Left lung (tissue), 10 donors: ENCODE measurements around the gene MGAT5. TPM values are rescaled to one million over a fixed set of nuclear protein-coding genes. Genes with fewer than 3 reads are reported as not detected.
A peak's percentile ranks its signal among the peaks of the same experiment; 100 is the strongest.

Experiments
- ATAC-seq: fragments of 200-7000 bp; cut with Tn5 transposase; one replicate; pipeline ENCODE4 v1.9.1; 2020; ENCODE audit warnings: moderate library complexity
- DNase-seq, 4 donors: peaks; one replicate each; pipeline ENCODE4 v3.0.0-alpha.2; 2013 to 2020
- H3K27ac ChIP-seq, 2 donors: fragments of 200-600 bp; sonication (generic) in 1 of 2; one replicate each; pipeline versions ENCODE4 v1.5.0 to v1.8.0; 2020 to 2021
- H3K27me3 ChIP-seq, 2 donors: fragments of 200-600 bp; sonication (generic) in 1 of 2; one replicate each; pipeline versions ENCODE4 v1.5.0 to v1.8.0; 2020 to 2021
- H3K36me3 ChIP-seq, 2 donors: fragments of 200-600 bp; sonication (generic) in 1 of 2; one replicate each; pipeline versions ENCODE4 v1.5.0 to v1.8.0; 2020 to 2021
- H3K4me1 ChIP-seq, 2 donors: fragments of 200-600 bp; one replicate each; pipeline ENCODE4 v1.8.0; 2021
- H3K4me3 ChIP-seq, 2 donors: fragments of 200-600 bp; sonication (generic) in 1 of 2; one replicate each; pipeline versions ENCODE4 v1.5.0 to v1.8.0; 2020 to 2021; ENCODE audit warnings: mild to moderate bottlenecking in 1 of 2
- H3K9me3 ChIP-seq, 2 donors: fragments of 200-600 bp; sonication (generic) in 1 of 2; one replicate each; pipeline versions ENCODE4 v1.5.0 to v1.8.0; 2020 to 2021
- intact Hi-C, 2 donors: fragments of 100-400 bp; cut with DNase I; formaldehyde crosslinking; loops; one replicate each; pipeline versions ENCODE4 v1.11.2 to v1.14.2; 2022
- polyA plus RNA-seq, 6 donors: library from polyadenylated mRNA; unstranded; fragments of 120-200 nt; gene quantifications; one replicate each; pipeline ENCODE4 v1.2.1, GENCODE V29; 2013; ENCODE audit not compliant: insufficient read length in 6 of 6
- total RNA-seq, 2 donors: library from RNA; stranded (reverse); fragmentation: NEBNext Ultra II Directional; extraction: Animal tissue kit (Norgen Biotek cat#: 25700); gene quantifications; one replicate each; pipeline ENCODE4 v1.2.1, GENCODE V29; 2021
- TF ChIP-seq, protein P1 (sequence below), 2 donors: fragments of 200-600 bp; sonication (generic) in 1 of 2; IDR thresholded peaks; one replicate each; pipeline versions ENCODE4 v1.5.0 to v1.8.0; 2021; ENCODE audit warnings: antibody characterized with exemption in 2 of 2
- donor health status: DM: no; HTN: yes; CAD: no.
- donor health status: DM: no; HTN: no; CAD: no.

MGAT5 gene
- total and polyA plus RNA-seq, 8 donors = 24.5 to 57.0 (median 28.1) TPM

DNA sequence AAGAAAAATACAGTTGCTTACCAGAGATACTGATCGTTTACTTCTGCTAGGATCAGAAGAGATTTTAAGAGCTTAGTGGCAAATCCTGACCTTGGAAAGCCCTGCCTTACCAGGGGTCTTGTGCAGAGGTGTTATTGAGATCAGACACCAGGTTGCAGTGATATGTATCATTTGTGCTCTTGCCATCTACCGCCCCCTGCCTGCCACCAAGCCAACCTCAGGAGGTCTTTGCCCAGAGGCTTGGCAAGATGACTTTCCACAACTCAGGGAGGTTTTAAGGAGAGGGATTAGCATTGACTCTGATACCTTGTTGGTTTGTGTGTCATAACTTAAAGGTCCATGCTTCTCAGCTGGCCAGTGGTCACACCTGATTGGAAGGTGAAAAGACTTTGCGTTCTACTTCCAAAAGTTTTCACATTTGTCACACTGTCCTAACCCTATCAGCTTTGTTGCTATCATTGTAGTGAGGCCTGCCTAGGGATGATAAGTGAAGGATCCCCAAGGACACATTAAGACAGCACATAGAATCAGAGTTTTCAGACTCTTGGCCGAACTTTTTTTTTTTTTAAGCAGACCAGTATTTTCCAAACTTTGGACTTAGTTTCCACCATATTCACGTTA lies 46.2 kb upstream of the MGAT5 start:
- ATAC-seq = peak; percentile 95
- intact Hi-C loops = no loop called here
- H3K27ac ChIP-seq = no peak overlapping the region
- TF ChIP-seq, protein P1, sequence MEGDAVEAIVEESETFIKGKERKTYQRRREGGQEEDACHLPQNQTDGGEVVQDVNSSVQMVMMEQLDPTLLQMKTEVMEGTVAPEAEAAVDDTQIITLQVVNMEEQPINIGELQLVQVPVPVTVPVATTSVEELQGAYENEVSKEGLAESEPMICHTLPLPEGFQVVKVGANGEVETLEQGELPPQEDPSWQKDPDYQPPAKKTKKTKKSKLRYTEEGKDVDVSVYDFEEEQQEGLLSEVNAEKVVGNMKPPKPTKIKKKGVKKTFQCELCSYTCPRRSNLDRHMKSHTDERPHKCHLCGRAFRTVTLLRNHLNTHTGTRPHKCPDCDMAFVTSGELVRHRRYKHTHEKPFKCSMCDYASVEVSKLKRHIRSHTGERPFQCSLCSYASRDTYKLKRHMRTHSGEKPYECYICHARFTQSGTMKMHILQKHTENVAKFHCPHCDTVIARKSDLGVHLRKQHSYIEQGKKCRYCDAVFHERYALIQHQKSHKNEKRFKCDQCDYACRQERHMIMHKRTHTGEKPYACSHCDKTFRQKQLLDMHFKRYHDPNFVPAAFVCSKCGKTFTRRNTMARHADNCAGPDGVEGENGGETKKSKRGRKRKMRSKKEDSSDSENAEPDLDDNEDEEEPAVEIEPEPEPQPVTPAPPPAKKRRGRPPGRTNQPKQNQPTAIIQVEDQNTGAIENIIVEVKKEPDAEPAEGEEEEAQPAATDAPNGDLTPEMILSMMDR (IDR thresholded peaks at IDR 0.05) = peak; percentile 46 to 72
- no peaks in the 10 kb centered on the region for H3K9me3 ChIP-seq
- no peaks in the 10 kb centered on the region for H3K36me3 ChIP-seq
- DNase-seq = peak in 2 of 4 donors; percentile 33 to 81
- no peak overlapping the region for H3K4me3 ChIP-seq
- no peaks in the 10 kb centered on the region for H3K27me3 ChIP-seq
- peaks cover 0 to 39% of the 10 kb centered on the region in 2 donors for H3K4me1 ChIP-seq

DNA sequence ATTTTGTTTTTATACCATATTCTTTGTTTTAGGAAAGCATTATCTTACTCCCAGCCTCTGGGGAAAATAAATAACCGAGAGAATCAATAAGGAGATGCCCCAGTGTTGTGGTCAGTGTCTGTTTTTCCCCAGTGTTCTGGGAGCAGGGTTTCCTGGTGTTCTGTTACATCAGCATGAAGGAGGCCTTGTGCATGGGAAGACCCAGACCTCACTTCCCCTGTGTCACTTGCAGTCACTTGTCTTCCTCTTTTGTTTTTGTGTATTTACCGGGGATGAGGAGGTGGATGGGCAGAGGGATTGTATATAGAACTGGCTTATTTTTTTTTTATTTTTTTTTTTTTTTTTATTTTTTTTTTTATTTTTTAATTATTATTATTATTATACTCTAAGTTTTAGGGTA lies 45.0 kb upstream of the MGAT5 start:
- peak; percentile 36 for ATAC-seq
- Histone ChIP-seq H3K27me3 (no peaks in the 10 kb centered on the region), H3K9me3 (no peaks in the 10 kb centered on the region), H3K36me3 (no peaks in the 10 kb centered on the region), H3K4me1 (peaks cover 0 to 42% of the 10 kb centered on the region in 2 donors), H3K4me3 (no peak overlapping the region), H3K27ac (peak overlapping the region in 1 of 2 donors; percentile 23)
- TF ChIP-seq, protein P1 (IDR thresholded peaks at IDR 0.05) = no peak
- intact Hi-C loops = no loop called here
- DNase-seq = no peak

DNA sequence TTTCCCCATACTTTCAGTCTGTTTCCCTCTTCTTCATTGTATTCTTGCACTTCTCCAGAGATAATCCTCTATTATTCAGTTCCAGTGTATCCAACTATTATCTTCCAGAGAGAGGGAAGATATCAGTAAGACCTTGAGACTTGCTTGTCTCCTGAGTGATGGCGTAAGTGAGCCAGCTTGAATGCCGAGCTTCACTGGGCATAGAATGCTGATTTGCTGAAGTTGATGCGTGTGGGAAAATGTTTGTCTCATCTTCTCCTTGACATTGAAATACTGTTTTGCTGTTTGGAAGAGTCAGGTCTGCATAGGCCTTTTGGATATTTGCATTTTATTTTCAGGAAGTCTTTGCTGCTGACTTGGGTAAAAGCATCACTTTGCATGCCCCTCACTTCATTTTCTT lies 41.1 kb upstream of the MGAT5 start:
- no peak for DNase-seq
- no peak for ATAC-seq
- Histone ChIP-seq H3K36me3 (no peaks in the 10 kb centered on the region), H3K9me3 (no peaks in the 10 kb centered on the region), H3K4me3 (no peak overlapping the region), H3K27ac (no peak overlapping the region), H3K4me1 (peaks cover 0 to 26% of the 10 kb centered on the region in 2 donors), H3K27me3 (no peaks in the 10 kb centered on the region)
- intact Hi-C loops = no loop called here
- TF ChIP-seq, protein P1 (IDR thresholded peaks at IDR 0.05) = no peak

DNA sequence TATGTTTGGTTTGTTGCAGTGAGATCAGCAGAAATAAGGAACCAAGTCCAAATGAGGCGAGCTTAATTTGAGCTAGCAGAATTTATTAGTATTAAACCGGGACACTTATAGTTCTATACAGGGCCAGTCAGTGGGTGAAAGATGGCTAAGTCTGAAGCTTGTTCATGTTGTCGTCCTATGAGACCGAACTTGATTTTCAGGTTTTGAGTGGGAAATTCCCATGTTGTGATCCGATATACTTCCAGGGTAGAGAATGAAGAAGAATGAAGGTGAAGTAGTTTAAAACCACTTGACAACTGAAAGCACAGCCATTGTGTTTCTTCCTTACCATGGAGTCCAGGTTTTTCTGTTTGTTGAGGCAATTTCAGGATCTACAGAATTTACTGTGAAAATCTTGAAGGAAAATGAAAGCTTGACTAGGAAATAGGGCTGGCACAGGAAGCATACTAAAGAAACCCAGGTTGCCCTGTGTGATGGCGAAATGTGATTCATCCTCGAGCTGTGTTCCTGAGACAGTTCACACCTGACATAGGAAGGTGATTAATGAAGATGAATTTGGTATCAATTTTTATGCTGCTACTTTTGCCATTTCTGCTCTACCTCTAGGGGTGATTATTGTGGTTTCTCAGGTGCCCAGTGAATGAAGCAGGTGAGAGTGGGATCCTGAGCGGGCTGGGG lies 37.6 kb upstream of the MGAT5 start:
- Histone ChIP-seq H3K4me1 (peaks cover 0 to 43% of the 10 kb centered on the region in 2 donors), H3K27ac (no peak overlapping the region), H3K36me3 (no peaks in the 10 kb centered on the region), H3K4me3 (no peak overlapping the region), H3K27me3 (no peaks in the 10 kb centered on the region), H3K9me3 (no peaks in the 10 kb centered on the region)
- TF ChIP-seq, protein P1 (IDR thresholded peaks at IDR 0.05) = no peak
- DNase-seq (peak in 2 of 4 donors; percentile 20 to 61), ATAC-seq (peak; percentile 76)
- intact Hi-C loops = no loop called here

DNA sequence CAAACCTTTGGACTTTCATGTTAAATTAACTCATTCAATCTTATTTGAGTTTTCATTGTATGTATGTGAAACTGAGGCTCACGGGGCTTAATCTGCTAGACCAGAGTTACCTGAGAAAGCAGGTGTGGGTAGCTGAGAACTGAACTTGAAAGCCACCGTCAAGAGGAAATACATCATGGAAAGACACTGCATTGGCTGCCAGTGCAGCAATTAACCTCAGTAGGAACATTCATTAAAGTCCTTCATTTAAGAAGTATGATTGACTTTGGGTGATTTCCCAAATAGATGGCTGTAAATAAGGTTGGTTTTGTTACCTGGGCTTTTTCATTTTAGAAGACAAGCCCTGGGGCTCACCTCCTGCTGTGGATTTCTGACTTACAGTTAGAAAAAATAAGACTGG lies 36.5 kb upstream of the MGAT5 start:
- Histone ChIP-seq H3K4me3 (no peak overlapping the region), H3K27me3 (no peaks in the 10 kb centered on the region), H3K36me3 (no peaks in the 10 kb centered on the region), H3K27ac (peak overlapping the region in 1 of 2 donors; percentile 3), H3K9me3 (no peaks in the 10 kb centered on the region), H3K4me1 (peaks cover 0 to 43% of the 10 kb centered on the region in 2 donors)
- ATAC-seq (no peak), DNase-seq (no peak)
- intact Hi-C loops = no loop called here
- TF ChIP-seq, protein P1 (IDR thresholded peaks at IDR 0.05) = no peak
